Measurements from ENCODE around the gene ATP1A4.

Gene ATP1A4

DNA sequence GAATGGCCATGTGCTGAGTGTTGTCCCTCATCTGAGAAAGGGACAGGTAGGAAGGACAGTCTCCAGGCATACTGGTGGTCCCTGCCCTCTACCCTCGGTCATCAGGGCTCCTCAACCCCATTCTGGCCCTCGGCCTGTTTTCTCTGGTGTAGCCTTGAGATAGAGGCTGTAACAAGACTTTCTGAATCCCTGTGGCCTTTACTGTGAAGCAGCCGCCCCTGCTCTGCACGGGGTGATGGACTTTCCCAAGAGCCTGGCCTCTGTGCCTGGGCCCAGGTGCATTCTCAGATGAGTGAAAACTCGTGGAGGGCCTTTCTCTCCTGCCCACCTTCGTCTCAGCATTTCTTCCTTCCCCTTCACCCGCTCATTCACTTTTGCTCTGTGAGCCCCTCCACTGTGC, 36.0 kb downstream of the ATP1A4 start:
- no peaks in the 10 kb centered on the region for H3K9me3 ChIP-seq (ENCODE audit: control insufficient read depth, insufficient read depth, low read length)
- no peak overlapping the region for H3K9ac ChIP-seq (ENCODE audit: low read depth, low read length)
- H3K4me1 ChIP-seq (ENCODE audit: insufficient read depth, low read length), result peaks cover 22% of the 10 kb centered on the region
- H3K36me3 ChIP-seq (ENCODE audit: insufficient read depth, low read length), result no peaks in the 10 kb centered on the region

DNA sequence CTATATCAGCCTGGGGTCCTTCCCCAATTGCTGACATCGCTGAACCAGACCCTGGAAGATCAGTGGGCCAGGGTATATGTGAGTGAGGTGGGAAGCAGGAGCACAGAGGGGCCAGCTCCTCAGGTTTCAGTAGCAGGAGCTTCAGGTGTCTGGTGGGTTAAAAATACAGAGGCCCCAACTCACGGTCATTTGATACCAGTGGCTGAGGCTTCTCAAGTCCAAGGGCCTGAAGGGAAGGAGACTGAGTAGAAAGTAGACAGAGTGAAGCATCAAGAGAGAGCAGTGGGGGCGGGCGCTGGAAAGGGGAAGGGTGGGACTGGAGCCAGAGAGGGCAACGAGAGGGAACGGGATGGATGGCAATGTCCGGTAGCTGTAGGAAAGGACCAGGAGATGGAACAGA, 36.9 kb downstream of the ATP1A4 start:
- Histone ChIP-seq H3K9me3 (ENCODE audit: control insufficient read depth, insufficient read depth, low read length) (no peaks in the 10 kb centered on the region), H3K36me3 (ENCODE audit: insufficient read depth, low read length) (no peaks in the 10 kb centered on the region), H3K9ac (ENCODE audit: low read depth, low read length) (no peak overlapping the region), H3K4me1 (ENCODE audit: insufficient read depth, low read length) (peaks cover 25% of the 10 kb centered on the region)

DNA sequence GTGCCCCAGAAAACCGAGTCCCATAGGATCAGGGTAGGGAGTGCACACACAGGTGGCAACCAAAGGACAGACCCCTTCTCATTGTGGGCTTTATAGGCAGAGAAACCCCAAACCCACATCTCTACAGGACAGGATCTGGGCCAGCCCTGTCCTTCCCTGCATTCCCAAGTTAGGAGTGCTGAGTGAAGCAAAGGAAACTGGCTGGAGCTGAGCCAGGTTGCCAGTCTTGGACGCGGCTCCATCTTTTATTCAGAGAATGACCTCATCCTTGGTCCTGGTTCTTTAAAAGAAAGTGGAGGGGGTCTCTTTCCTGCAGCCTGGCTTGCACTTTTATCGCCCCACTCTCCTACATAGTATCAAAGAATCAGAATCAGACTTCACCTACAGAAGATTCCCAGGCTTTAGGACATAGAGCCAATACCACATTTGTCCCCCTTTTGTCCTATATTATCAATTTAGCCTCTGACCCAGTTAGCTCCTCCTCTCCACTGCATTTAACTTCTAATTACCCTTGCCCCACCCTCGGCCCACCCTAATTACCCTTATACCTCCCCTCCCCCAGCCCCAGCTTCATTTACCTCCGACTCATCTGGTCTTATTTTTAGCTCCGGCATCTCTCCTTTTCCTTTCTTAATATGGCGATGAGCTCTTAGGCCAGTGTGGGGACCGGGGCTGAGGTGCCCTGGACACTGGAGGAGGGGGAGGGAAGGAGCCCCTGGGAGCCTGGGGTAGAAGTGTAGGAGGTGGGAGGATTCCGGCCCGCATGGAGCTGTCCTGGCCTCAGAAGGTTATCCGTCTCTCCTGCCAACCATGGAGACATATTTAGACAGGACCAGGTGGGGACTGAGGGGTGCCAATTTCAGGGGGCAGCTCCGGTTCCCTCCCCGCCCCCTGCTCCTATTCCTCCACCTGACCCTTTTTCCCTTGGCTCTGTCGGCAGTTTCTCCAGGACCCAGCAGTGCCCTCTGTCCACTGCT, 38.5 kb downstream of the ATP1A4 start, which contains the start of gene CASQ1:
Gene CASQ1 (plus strand): TSS at position 927 of the 977 bp plus-strand sequence. CDS start 177 bp downstream, outside the sequence.
- Histone ChIP-seq H3K9ac (ENCODE audit: low read depth, low read length) (no peak within 1 kb of the TSS), H3K4me1 (ENCODE audit: insufficient read depth, low read length) (peaks cover 25% of the 10 kb centered on the region), H3K9me3 (ENCODE audit: control insufficient read depth, insufficient read depth, low read length) (no peaks in the 10 kb centered on the region)

DNA sequence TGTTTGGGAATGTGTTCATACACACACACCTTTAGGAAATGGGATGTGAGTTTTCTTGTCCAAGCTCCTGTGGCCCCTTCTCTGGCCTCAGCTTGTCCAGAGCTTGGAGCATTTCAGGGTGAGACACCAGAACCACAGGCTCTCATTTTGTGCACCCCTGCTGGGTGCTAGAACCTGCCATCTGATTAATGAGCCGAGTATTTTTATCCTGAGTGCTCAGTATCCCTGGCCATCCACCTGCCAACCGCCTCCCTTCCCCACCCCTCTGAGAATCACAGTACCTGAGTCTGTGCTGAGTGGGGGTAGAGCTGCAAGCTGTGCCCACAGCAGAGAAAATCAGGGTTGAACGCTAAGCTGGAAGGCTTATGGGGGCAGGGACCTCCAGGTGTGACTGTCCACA, 40.4 kb downstream of the ATP1A4 start:
- Histone ChIP-seq H3K4me1 (ENCODE audit: insufficient read depth, low read length) (peaks cover 25% of the 10 kb centered on the region), H3K9me3 (ENCODE audit: control insufficient read depth, insufficient read depth, low read length) (no peaks in the 10 kb centered on the region), H3K9ac (ENCODE audit: low read depth, low read length) (no peak overlapping the region), H3K36me3 (ENCODE audit: insufficient read depth, low read length) (no peaks in the 10 kb centered on the region)

More for the DNA sequence above, 38.5 kb downstream of the ATP1A4 start, which contains the start of gene CASQ1:
- H3K36me3 ChIP-seq (ENCODE audit: insufficient read depth, low read length), result no peaks in the 10 kb centered on the region

DNA sequence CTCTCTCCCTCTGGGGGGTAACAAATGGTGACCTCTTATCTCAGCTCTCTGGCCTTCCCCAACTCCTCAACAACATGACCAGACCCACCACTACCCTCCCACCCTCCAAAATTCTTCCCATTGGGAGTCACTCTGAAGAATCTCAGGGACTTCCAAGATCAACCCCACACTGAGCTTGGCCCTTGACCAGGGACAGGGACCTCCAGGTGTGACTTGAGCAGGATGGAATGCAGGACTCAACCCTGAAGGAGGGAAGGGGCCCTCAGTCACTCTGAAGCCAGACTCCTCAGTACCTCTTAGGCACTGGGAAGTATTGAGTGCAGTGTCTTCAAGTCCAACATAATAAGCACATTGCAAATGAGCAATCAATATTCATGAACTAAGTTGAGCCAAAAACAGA, 40.8 kb downstream of the ATP1A4 start:
- Histone ChIP-seq H3K36me3 (ENCODE audit: insufficient read depth, low read length) (no peaks in the 10 kb centered on the region), H3K9me3 (ENCODE audit: control insufficient read depth, insufficient read depth, low read length) (no peaks in the 10 kb centered on the region), H3K4me1 (ENCODE audit: insufficient read depth, low read length) (peaks cover 25% of the 10 kb centered on the region), H3K9ac (ENCODE audit: low read depth, low read length) (no peak overlapping the region)

DNA sequence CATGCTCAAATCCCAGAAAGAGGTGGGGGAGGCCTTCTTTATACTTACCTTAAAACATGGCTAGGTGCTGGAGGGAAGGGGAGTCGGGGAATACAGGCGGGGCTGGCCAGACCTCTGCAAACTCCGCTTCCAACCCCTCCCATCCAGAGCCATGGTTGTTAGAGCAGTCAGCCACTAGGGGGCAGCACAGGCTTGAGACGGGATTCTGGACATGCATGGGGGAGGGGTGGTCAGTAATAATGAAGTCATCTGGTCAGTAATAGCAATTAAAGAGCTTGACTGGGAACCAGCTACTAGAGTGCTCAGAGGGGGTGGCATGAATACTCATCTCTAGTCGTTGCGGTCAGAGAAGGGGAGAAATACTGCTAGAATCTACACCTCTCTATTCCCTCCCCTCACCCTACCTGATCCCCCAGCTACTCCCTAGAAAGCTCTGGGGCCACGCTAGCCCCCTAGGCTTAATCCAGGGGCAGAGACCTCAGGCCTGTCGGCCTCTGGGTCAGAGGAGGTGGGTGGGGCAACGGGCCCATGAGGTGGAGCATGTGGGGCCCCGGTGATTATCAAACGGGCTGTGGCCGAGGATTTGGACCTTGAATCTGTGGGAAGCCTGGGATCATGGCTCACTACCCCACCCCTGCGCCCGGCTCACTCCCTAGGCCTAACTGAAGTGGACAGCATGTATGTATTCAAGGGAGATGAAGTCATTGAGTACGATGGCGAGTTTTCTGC, 41.9 kb downstream of the ATP1A4 start:
- Histone ChIP-seq H3K9ac (ENCODE audit: low read depth, low read length) (no peak overlapping the region), H3K36me3 (ENCODE audit: insufficient read depth, low read length) (no peaks in the 10 kb centered on the region), H3K4me1 (ENCODE audit: insufficient read depth, low read length) (peaks cover 25% of the 10 kb centered on the region), H3K9me3 (ENCODE audit: control insufficient read depth, insufficient read depth, low read length) (no peaks in the 10 kb centered on the region)

DNA sequence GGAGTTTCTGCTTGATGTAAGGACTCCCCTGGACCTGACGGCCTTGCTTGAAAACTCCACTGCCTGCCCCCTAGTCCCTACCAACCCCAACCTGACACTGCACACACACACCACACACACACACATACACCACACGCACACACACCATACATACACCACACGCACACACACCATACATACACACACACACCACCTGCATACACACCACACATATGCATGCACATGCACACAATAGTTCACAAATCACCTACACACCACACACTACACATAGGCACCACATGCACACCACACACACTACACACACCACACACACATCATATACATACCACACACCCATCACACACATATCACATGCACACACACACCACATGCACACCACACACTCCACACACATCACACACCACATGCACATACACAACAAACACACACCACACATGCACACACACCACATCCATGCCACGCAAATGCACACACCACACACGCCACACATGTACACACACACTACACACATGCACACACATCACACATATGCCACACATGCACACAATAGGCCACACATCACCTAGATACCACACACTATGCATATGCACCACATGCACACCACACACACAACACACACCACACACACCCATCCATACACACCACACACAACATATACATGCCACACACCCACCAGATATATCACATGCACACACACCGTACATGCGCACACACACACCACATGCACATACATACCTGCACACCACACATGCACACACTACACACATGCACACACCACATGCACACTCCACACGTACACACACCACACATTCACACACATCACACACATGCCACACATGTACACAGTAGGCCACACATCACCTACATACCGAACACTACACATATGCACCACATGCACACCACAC, 42.7 kb downstream of the ATP1A4 start:
- Histone ChIP-seq H3K9ac (ENCODE audit: low read depth, low read length) (no peak overlapping the region), H3K36me3 (ENCODE audit: insufficient read depth, low read length) (no peaks in the 10 kb centered on the region), H3K9me3 (ENCODE audit: control insufficient read depth, insufficient read depth, low read length) (no peaks in the 10 kb centered on the region), H3K4me1 (ENCODE audit: insufficient read depth, low read length) (peaks cover 25% of the 10 kb centered on the region)

DNA sequence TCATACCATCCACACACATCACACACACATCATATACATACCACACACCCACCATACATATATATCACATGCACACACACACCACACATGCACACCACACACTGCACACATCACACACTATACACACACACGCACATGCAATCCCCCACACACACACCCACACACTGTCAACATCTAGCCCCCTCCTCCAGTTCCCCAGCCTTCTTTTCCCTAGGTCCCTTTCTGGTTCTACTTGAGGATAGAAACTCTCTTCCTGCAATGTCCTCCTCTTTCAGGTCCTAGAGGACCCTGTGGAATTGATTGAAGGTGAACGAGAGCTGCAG, 43.3 kb downstream of the ATP1A4 start:
- peaks cover 19% of the 10 kb centered on the region for H3K4me1 ChIP-seq (ENCODE audit: insufficient read depth, low read length)
- no peak overlapping the region for H3K9ac ChIP-seq (ENCODE audit: low read depth, low read length)

DNA sequence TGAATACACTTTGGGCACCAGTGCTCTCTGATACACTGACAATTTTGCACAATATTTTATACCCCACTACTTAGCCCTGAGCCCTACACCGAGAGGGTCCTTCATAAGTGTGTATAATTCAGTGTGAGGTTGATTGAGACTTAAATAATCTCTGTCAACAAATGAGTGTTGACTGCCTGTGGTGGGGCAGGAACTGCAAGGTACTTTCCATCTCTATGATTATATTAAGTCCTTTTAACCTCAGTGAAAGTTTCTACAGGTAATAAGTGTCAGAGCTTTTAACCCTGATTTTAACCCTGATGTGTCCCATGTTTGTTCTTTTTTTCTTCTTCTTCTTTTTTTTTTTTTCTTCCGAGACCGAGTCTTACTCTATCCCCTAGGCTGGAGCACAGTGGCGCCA, 44.7 kb downstream of the ATP1A4 start:
- Histone ChIP-seq H3K9me3 (ENCODE audit: control insufficient read depth, insufficient read depth, low read length) (no peaks in the 10 kb centered on the region), H3K9ac (ENCODE audit: low read depth, low read length) (no peak overlapping the region), H3K4me1 (ENCODE audit: insufficient read depth, low read length) (peaks cover 10% of the 10 kb centered on the region), H3K36me3 (ENCODE audit: insufficient read depth, low read length) (no peaks in the 10 kb centered on the region)

More for the DNA sequence above, 43.3 kb downstream of the ATP1A4 start:
- Histone ChIP-seq H3K9me3 (ENCODE audit: control insufficient read depth, insufficient read depth, low read length) (no peaks in the 10 kb centered on the region), H3K36me3 (ENCODE audit: insufficient read depth, low read length) (no peaks in the 10 kb centered on the region)

DNA sequence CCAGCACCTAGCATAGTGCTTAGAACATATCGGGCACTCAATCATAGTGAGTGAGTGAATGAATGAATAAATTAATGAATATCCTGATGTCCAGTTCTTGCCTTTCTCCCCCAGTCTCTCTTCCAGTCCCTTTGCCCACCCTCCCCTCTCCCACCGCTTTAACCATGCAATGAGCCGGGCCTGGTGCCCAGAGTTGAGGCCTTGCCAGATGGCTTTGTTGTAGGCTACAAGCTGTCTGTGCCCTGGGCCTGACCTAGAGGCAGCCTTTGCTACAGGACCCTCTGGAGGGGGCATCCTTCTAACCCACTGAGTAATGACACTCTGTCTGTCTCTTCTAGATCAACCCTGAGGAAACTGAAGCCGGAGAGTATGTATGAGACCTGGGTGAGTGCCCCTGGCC, 45.8 kb downstream of the ATP1A4 start:
- no peak overlapping the region for H3K9ac ChIP-seq (ENCODE audit: low read depth, low read length)
- H3K4me1 ChIP-seq (ENCODE audit: insufficient read depth, low read length), result peaks cover 5% of the 10 kb centered on the region
- no peaks in the 10 kb centered on the region for H3K9me3 ChIP-seq (ENCODE audit: control insufficient read depth, insufficient read depth, low read length)
- no peaks in the 10 kb centered on the region for H3K36me3 ChIP-seq (ENCODE audit: insufficient read depth, low read length)

DNA sequence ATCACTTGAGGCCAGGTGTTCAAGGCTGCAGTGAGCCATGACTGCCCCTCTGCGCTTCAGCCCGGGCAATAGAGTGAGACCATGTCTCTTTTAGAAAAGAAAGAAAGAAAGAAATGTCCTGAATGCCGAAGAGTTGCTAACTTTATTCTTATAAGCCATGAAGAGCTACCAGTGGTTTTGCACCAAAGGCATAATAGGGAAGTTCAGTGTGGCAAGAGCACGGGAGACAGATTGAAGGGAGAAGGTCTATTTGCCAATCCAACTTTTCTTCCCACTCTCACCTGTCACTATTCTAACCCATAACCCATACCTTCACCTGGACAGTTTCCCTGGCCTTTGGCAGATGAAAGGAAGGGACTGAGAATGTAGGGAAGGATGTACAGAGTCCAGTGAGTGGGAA, 49.4 kb downstream of the ATP1A4 start:
- no peaks in the 10 kb centered on the region for H3K9me3 ChIP-seq (ENCODE audit: control insufficient read depth, insufficient read depth, low read length)
- H3K36me3 ChIP-seq (ENCODE audit: insufficient read depth, low read length), result no peaks in the 10 kb centered on the region
- no peak overlapping the region for H3K9ac ChIP-seq (ENCODE audit: low read depth, low read length)
- H3K4me1 ChIP-seq (ENCODE audit: insufficient read depth, low read length), result peaks cover 12% of the 10 kb centered on the region

DNA sequence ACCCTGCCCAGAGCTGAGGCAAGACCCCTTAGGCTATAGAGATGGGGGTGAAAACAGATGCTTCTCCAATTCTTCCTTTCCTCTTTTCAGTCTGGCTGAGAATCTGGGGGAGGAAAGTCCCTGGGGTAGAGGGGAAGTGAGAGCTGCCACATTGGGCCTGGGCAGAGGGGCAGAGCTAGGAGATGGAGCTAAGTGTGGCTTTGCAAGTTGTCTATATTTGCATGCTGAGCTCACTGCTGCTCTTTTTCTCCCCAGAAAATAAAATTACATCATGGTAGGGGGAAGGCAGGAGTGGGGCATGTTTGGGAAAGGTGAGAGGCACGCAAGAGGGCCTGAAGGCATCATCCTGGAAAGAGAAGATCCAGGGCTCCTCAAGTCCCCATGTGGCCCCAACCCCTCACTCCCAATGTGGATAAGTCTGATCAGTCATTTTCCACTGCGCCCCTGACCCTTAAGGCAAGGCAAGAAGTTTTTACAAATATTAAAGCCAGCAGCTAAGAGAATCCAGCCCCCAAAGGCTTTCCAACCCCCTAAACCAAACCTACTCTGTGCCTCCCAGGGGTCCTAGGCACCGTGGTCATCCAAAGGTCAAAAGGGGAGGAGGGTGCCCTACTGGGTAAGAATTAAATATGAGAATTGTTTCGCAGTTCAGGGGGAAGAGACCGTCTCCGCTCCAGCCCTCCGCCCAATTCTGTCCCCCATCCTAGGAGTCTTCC, 53.3 kb downstream of the ATP1A4 start:
- Histone ChIP-seq H3K4me1 (ENCODE audit: insufficient read depth, low read length) (peaks cover 43% of the 10 kb centered on the region), H3K9me3 (ENCODE audit: control insufficient read depth, insufficient read depth, low read length) (no peaks in the 10 kb centered on the region), H3K9ac (ENCODE audit: low read depth, low read length) (peak overlapping the region; percentile 38), H3K36me3 (ENCODE audit: insufficient read depth, low read length) (peaks cover 6% of the 10 kb centered on the region; the same call in 1 of the 2 replicates)

DNA sequence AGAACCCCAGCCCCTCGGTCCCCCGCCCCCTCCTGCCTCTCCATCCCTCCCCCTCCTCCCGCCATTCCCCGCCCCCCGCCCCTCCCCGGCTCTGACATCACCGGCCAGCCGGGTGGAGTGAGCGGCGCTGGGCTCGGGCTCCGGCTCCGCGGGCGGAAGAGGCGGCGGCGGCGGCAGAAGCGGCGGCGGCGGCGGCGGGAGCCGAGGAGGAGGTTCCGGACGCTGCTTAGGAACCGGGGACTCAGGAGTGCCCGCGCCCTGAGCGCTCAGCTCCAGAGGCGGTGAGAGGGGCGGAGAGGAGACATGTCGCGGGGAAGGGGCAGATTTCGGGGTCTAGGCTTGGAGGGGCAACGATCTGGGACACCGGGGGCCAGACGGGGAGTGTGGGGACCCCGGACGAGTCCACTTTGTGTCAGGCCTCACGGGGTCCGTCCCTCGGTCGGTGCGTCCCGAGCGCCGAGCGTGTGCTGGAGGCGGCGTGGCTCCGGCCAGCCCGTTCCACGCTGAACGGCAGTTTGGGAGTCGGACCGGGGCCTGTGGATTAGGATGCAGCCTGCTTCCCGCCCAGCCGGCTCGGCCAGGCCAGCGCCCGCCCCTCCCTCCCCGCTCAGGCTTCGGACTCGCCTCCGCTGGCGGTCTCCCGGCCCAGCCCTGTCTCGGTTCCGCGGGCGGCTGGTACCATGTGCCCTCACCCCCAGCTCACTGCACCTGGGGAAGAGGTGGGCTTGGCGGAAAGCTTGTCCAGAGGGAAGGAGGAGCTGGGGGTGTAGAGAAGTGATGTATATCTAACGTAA, 54.0 kb downstream of the ATP1A4 start, which contains the start of gene PEA15:
Gene PEA15 (plus strand): TSS at position 143 of the 794 bp plus-strand sequence. CDS start 6,161 bp downstream, outside the sequence.
- Histone ChIP-seq H3K9me3 (ENCODE audit: control insufficient read depth, insufficient read depth, low read length) (no peaks in the 10 kb centered on the region), H3K4me1 (ENCODE audit: insufficient read depth, low read length) (peaks cover 50% of the 10 kb centered on the region), H3K9ac (ENCODE audit: low read depth, low read length) (peak within 1 kb of the TSS; percentile 90), H3K36me3 (ENCODE audit: insufficient read depth, low read length) (peaks cover 6% of the 10 kb centered on the region; the same call in 1 of the 2 replicates)

Data from ES-I3 (cell line).